NT2/D1 (cell line): ENCODE results near the gene BID.
A peak's percentile ranks its signal among the peaks of the same experiment; 100 is the strongest.

Experiments
- DNase-seq: peaks from one replicate; pipeline ENCODE4 v3.0.0-alpha.2; 2011; ENCODE audit warnings: low read depth, low spot score
- H3K27me3 ChIP-seq: 2 replicates; pipeline ENCODE4 v1.6.0; 2011; ENCODE audit warnings: mild to moderate bottlenecking; ENCODE audit not compliant: insufficient read length, insufficient read depth
- H3K36me3 ChIP-seq: 2 replicates; pipeline ENCODE4 v1.6.1; 2011; ENCODE audit warnings: mild to moderate bottlenecking, low read length, mixed read lengths; ENCODE audit not compliant: insufficient read depth, insufficient read length
- H3K4me1 ChIP-seq: 2 replicates; pipeline ENCODE4 v1.5.1; 2011; ENCODE audit not compliant: insufficient read depth, insufficient read length
- H3K4me3 ChIP-seq: 2 replicates; pipeline ENCODE4 v1.5.1; 2011; ENCODE audit warnings: low read depth; ENCODE audit not compliant: insufficient read length
- H3K9ac ChIP-seq: 2 replicates; pipeline ENCODE4 v1.6.0; 2011; ENCODE audit warnings: low read depth; ENCODE audit not compliant: insufficient read length
- H3K9me3 ChIP-seq: 2 replicates; pipeline ENCODE4 v1.5.1; 2011; ENCODE audit warnings: mild to moderate bottlenecking, low read length; ENCODE audit not compliant: insufficient read depth
- SUZ12 ChIP-seq: IDR thresholded peaks from 2 replicates; pipeline ENCODE4 v1.6.1; 2011; ENCODE audit not compliant: insufficient read length, insufficient read depth; ENCODE audit errors: extremely low read depth
- YY1 ChIP-seq: IDR thresholded peaks from 2 replicates; pipeline ENCODE4 v1.6.1; 2011; ENCODE audit not compliant: insufficient read length, insufficient read depth
- ZNF274 ChIP-seq: IDR thresholded peaks from 2 replicates; pipeline ENCODE4 v1.6.1; 2011; ENCODE audit warnings: mild to moderate bottlenecking, low read depth, low read length

BID gene

GRCh38 chr22:17802411-17802810 is 28.1 kb upstream of the BID start:
- peaks cover 6% of the 10 kb centered on the region for H3K4me1 ChIP-seq
- H3K36me3 ChIP-seq = peaks cover 21% of the 10 kb centered on the region
- no peak overlapping the region for H3K9ac ChIP-seq
- no peaks in the 10 kb centered on the region for H3K27me3 ChIP-seq
- H3K9me3 ChIP-seq = no peaks in the 10 kb centered on the region
- DNase-seq = no peak
- no peak overlapping the region for H3K4me3 ChIP-seq
- TF ChIP-seq SUZ12 (no peak), ZNF274 (no peak), YY1 (no peak)

DNA sequence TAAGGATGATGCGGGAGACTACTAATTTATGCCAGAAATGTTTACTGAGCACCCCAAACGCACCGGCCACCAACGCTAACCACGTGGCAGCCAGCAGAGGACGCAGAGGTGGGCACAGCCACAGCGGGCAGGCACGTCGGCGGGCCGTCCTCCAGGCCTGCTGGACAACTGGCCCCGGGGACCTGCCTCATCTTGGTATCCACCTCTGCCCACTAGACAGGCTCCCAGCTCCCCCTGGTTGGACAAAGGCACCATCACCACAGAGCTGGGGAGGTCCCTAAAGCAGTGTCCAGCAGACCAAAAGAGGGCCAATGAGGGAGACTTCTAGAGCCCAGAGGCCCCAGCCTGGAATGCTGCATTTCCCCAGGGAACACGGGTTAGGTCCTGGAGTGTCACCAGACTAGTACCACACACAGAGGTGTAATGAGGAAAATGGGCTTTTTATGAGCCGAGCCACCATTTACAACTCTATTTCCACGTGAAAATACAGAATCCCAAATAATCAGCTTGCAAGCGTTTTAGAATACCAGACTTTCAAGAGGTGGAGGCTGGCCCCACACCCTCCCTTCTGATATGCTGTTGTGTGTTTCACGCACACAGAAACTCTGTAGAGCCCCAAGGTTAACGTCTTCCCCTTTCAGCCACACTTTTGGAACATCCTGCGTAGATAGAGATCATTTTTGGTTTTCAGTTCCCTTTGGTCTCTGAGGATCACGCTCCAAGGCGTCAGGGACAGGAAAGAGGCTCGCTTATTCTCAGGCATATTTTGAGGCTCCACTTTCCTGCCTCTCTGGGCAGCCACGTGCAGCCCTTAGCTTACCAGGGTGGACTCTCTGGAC is 23.7 kb upstream of the BID start:
- Histone ChIP-seq H3K36me3 (no peaks in the 10 kb centered on the region), H3K9me3 (no peaks in the 10 kb centered on the region), H3K9ac (no peak overlapping the region), H3K4me1 (peaks cover 6% of the 10 kb centered on the region), H3K27me3 (no peaks in the 10 kb centered on the region), H3K4me3 (no peak overlapping the region)
- no peak for DNase-seq
- TF ChIP-seq YY1 (no peak), SUZ12 (no peak), ZNF274 (no peak)

DNA sequence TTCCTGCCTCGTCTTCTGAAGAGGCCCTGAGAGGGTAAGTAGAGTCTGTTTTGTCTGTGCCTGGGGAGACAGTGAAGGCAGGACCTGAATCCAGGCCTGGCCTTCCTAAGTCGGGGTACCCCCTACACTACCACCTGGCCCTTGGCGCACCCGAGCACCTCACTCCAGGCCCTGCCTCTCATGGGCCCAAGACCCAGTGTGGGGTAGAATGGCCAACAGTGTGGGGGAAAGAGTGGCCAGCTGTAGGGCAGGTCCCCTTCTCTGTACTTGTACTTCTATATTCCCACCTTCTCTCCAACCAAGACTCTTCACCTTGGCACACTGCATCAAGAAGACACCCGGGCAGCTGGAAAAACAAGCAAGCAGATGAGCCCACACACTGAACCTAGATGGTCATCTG is 22.4 kb upstream of the BID start:
- Histone ChIP-seq H3K9ac (no peak overlapping the region), H3K36me3 (no peaks in the 10 kb centered on the region), H3K4me1 (peaks cover 8% of the 10 kb centered on the region), H3K27me3 (no peaks in the 10 kb centered on the region), H3K9me3 (no peaks in the 10 kb centered on the region), H3K4me3 (no peak overlapping the region)
- no peak for DNase-seq
- TF ChIP-seq YY1 = no peak
- no peak for TF ChIP-seq ZNF274

GRCh38 chr22:17795661-17796548 is 21.6 kb upstream of the BID start:
- DNase-seq = no peak
- Histone ChIP-seq H3K4me3 (no peak overlapping the region), H3K36me3 (no peaks in the 10 kb centered on the region), H3K9ac (no peak overlapping the region), H3K4me1 (peaks cover 8% of the 10 kb centered on the region), H3K27me3 (no peaks in the 10 kb centered on the region), H3K9me3 (no peaks in the 10 kb centered on the region)
- TF ChIP-seq YY1 = no peak
- TF ChIP-seq SUZ12 = no peak
- no peak for TF ChIP-seq ZNF274

DNA sequence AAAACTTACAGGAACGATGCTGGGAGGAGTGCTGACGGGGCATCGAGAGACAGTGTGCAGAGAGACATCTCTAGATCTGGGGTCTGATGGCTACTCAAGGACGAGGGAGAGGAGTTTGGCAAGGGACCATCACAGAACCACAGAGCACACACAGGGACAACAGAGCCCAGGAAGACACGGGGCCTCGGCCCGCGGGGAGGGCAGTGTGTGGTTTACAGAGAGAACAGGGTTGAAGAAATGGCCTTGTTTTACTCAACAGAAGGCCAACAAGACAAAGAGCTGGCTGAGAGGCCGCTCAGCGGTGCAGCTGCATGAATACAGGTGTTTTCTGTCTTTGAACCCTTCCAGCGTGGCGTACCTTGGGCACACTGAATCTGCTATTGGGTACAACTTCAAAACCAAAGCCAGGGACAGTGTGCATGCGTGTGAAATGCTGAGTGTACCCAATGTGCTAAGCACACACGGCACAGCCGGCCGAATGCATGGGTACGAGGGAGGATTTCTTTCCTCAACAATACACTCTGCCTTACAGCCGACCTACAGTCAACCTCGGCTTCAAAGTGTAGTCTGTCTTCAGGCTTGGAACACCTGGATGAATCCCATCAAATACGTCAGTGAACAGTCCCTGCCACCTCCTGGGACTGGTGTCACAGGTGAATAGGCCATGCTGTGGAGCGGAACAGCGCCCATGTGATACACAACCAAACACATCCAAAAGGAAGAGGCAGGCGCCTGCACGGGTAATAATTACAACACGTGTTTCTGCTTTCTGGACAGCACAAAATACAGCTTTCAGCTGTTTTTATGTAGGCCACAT is 20.7 kb upstream of the BID start:
- H3K27me3 ChIP-seq = no peaks in the 10 kb centered on the region
- H3K9ac ChIP-seq = no peak overlapping the region
- TF ChIP-seq SUZ12 (no peak), YY1 (no peak), ZNF274 (no peak)
- H3K36me3 ChIP-seq = no peaks in the 10 kb centered on the region
- no peaks in the 10 kb centered on the region for H3K9me3 ChIP-seq
- peaks cover 8% of the 10 kb centered on the region for H3K4me1 ChIP-seq
- no peak overlapping the region for H3K4me3 ChIP-seq
- DNase-seq = no peak

DNA sequence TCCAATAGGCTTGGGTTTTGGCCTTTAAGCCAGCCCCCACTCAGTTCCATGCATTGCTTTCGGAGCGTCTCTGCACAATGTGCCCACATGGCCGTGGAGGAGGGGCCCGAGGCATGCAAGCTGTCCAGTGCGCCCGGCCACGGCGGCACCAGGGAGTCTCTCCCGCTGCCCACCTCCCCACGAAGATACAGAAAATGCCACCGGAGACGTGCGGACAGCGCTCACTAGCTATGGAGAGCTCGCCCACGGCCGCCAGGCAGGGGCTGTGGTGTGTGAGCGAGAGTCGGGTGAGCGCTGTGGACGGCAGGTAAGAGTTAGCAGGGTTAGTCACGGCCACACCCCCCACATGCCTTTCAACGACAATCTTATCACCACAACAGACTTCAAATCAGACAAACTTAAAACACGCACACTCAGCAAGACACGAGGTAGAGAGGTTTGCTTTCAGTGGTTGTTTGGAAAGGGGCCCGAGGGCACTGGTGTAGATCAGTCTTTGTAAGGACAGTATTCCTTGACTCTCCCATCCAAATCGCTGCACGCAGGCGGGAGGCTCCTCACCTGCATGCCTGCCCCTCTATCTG is 18.7 kb upstream of the BID start:
- Histone ChIP-seq H3K9me3 (no peaks in the 10 kb centered on the region), H3K36me3 (peaks cover 11% of the 10 kb centered on the region), H3K27me3 (no peaks in the 10 kb centered on the region), H3K4me3 (no peak overlapping the region), H3K9ac (no peak overlapping the region), H3K4me1 (peaks cover 8% of the 10 kb centered on the region)
- no peak for DNase-seq
- no peak for TF ChIP-seq ZNF274
- no peak for TF ChIP-seq YY1

DNA sequence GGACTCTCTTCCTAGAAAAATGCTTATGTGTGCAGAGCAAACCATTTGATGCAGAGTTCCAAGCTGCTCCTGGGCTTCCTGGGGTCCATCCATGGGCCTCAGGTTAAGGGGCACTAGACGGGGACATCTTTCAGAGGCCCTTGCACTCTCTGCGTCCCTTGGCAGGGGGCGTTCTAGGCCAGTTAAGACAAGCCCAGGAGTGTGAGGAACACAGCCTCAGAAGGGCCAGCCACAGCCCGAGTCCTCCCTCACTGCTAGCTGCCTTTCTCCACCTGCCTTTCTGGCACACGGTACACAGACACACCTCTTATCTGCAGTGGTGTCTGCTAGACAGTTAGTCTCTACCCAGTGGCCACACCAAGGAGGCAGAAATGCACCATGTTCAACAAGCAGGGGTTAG is 18.0 kb upstream of the BID start:
- TF ChIP-seq ZNF274 = no peak
- no peak for TF ChIP-seq SUZ12
- no peak for TF ChIP-seq YY1
- DNase-seq = no peak
- H3K9ac ChIP-seq = peak overlapping the region; percentile 34
- H3K4me3 ChIP-seq = no peak overlapping the region
- H3K36me3 ChIP-seq = peaks cover 11% of the 10 kb centered on the region
- H3K4me1 ChIP-seq = peaks cover 12% of the 10 kb centered on the region
- no peaks in the 10 kb centered on the region for H3K9me3 ChIP-seq
- no peaks in the 10 kb centered on the region for H3K27me3 ChIP-seq
